Lung (tissue), 12 donors: Measurements from ENCODE around the gene CENPH. TPM values are rescaled to one million over a fixed set of nuclear protein-coding genes. Genes with fewer than 3 reads are reported as not detected.

Experiments
- ATAC-seq: fragments of 200-7000 bp; cut with Tn5 transposase; one replicate; pipeline ENCODE4 v1.9.1; 2020; ENCODE audit warnings: moderate number of reproducible peaks; ENCODE audit not compliant: insufficient read depth, low FRiP score
- DNase-seq, 3 donors: peaks; one replicate each; pipeline ENCODE4 v3.0.0-alpha.2; 2013 to 2017
- H3K27ac ChIP-seq, 2 donors: one replicate each; pipeline ENCODE4 v1.5.1; 2013; ENCODE audit warnings: mild to moderate bottlenecking in 2 of 2, moderate library complexity in 2 of 2, control low read depth in 1 of 2, inconsistent platforms in 1 of 2, low read depth in 1 of 2, low read length in 1 of 2
- H3K27me3 ChIP-seq, 3 donors: one replicate each; pipeline ENCODE4 v1.5.1; 2013; ENCODE audit warnings: low read length in 2 of 3; ENCODE audit not compliant: control insufficient read depth in 3 of 3, insufficient read depth in 3 of 3
- H3K36me3 ChIP-seq, 4 donors: one replicate each; pipeline ENCODE4 v1.5.1; 2013; ENCODE audit warnings: low read length in 4 of 4, mild to moderate bottlenecking in 1 of 4, moderate library complexity in 1 of 4; ENCODE audit not compliant: control insufficient read depth in 4 of 4, insufficient read depth in 4 of 4
- H3K4me1 ChIP-seq, 5 donors: one replicate each; pipeline ENCODE4 v1.5.1; 2013; ENCODE audit warnings: low read length in 5 of 5, mild to moderate bottlenecking in 2 of 5, moderate library complexity in 1 of 5; ENCODE audit not compliant: control insufficient read depth in 5 of 5, insufficient read depth in 5 of 5
- H3K4me3 ChIP-seq: one replicate; pipeline ENCODE4 v1.5.1; 2013; ENCODE audit warnings: mild to moderate bottlenecking, control low read depth, moderate library complexity
- H3K9ac ChIP-seq, 2 donors: one replicate each; pipeline ENCODE4 v1.5.1; 2013; ENCODE audit warnings: low read length in 2 of 2, control low read depth in 1 of 2; ENCODE audit not compliant: insufficient read depth in 1 of 2
- H3K9me3 ChIP-seq, 4 donors: one replicate each; pipeline ENCODE4 v1.5.1; 2013; ENCODE audit warnings: low read length in 3 of 4, mild to moderate bottlenecking in 1 of 4, moderate library complexity in 1 of 4; ENCODE audit not compliant: control insufficient read depth in 4 of 4, insufficient read depth in 3 of 4
- WGBS, 2 donors: extraction: QIAGEN DNeasy Blood & Tissue Kit; methylation state at CpG; one replicate each; pipeline ENCODE4 v1.1.7; 2013; 5-methylcytosine and 5-hydroxymethylcytosine counted together
- polyA plus RNA-seq, 2 donors: library from polyadenylated mRNA; stranded (reverse); fragments of 200-250 nt; gene quantifications; one replicate each; pipeline ENCODE4 v1.2.1, GENCODE V29; 2013
- total RNA-seq, 2 donors: library from RNA; depleted of rRNA in 1 of 2; stranded (reverse); fragments of >200 nt in 1 of 2; gene quantifications; one replicate each; pipeline ENCODE4 v1.2.1, GENCODE V29; 2014 to 2021
- TF ChIP-seq, protein P1 (sequence below): IDR thresholded peaks from 2 replicates; pipeline ENCODE4 v1.5.1; 2012; ENCODE audit warnings: mild to moderate bottlenecking; ENCODE audit errors: control extremely low read depth, extremely low read depth
- donor health status: control.
- donor health status: control.
- donor health status: Bipolar disorder and iron deficiency.
- donor health status: healthy.
- donor health status: DM: yes; HTN: yes; CAD: no.

Gene CENPH
- total and polyA plus RNA-seq, 4 donors = 3.3 to 5.8 (median 4.6) TPM

- Histone ChIP-seq H3K4me3 (no peak overlapping the region), H3K9ac (no peak overlapping the region), H3K36me3 (peaks cover 0 to 8% (median 2%) of the 10 kb centered on the region in 4 donors), H3K9me3 (no peaks in the 10 kb centered on the region), H3K27ac (no peak overlapping the region), H3K4me1 (peaks cover 0 to 4% (median 0%) of the 10 kb centered on the region in 5 donors), H3K27me3 (no peaks in the 10 kb centered on the region)
- ATAC-seq (no peak), DNase-seq (no peak)
- TF ChIP-seq, protein P1, sequence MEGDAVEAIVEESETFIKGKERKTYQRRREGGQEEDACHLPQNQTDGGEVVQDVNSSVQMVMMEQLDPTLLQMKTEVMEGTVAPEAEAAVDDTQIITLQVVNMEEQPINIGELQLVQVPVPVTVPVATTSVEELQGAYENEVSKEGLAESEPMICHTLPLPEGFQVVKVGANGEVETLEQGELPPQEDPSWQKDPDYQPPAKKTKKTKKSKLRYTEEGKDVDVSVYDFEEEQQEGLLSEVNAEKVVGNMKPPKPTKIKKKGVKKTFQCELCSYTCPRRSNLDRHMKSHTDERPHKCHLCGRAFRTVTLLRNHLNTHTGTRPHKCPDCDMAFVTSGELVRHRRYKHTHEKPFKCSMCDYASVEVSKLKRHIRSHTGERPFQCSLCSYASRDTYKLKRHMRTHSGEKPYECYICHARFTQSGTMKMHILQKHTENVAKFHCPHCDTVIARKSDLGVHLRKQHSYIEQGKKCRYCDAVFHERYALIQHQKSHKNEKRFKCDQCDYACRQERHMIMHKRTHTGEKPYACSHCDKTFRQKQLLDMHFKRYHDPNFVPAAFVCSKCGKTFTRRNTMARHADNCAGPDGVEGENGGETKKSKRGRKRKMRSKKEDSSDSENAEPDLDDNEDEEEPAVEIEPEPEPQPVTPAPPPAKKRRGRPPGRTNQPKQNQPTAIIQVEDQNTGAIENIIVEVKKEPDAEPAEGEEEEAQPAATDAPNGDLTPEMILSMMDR = no peak
- WGBS, 2 donors = 89 to 93% methylated on average over 8 of the region's 8 CpGs
These were observed 53.0 kb downstream of the CENPH start for GRCh38 chr5:69242215-69242927.

GRCh38 chr5:69245031-69245430, 55.6 kb downstream of the CENPH start:
- DNase-seq (no peak), ATAC-seq (no peak)
- H3K27ac ChIP-seq = no peak overlapping the region
- 97 to 99% methylated on average over 5 of the region's 5 CpGs for WGBS, 2 donors
- no peaks in the 10 kb centered on the region for H3K27me3 ChIP-seq
- no peak overlapping the region for H3K9ac ChIP-seq
- H3K4me3 ChIP-seq = no peak overlapping the region
- no peaks in the 10 kb centered on the region for H3K36me3 ChIP-seq
- H3K4me1 ChIP-seq = peaks cover 0 to 1% (median 0%) of the 10 kb centered on the region in 5 donors
- TF ChIP-seq, protein P1 = no peak
- H3K9me3 ChIP-seq = peaks cover 0 to 4% (median 0%) of the 10 kb centered on the region in 4 donors

DNA sequence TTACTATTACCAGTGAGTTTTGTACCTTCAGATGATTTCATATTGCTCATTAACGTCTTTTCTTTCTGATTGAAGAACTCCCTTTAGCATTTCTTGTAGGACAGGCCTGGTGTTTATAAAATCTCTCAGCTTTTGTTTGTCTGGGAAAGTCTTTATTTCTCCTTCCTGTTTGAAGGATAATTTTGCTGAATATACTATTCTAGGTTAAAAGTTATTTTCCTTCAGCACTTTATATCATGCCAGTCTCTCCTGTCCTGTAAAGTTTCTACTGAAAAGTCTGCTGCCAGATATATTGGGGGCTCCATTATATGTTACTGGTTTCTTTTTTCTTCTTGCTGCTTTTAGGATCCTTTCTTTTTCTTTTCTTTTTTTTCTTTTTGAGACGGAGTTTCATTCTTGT, 58.6 kb downstream of the CENPH start:
- Histone ChIP-seq H3K4me3 (no peak overlapping the region), H3K4me1 (peaks cover 0 to 6% (median 0%) of the 10 kb centered on the region in 5 donors), H3K27me3 (no peaks in the 10 kb centered on the region), H3K9me3 (peaks cover 0 to 4% (median 0%) of the 10 kb centered on the region in 4 donors), H3K27ac (no peak overlapping the region), H3K9ac (no peak overlapping the region), H3K36me3 (peaks cover 0 to 3% (median 0%) of the 10 kb centered on the region in 4 donors)
- 92 to 98% methylated on average over 2 of the region's 2 CpGs for WGBS, 2 donors
- TF ChIP-seq, protein P1 = no peak
- ATAC-seq (no peak), DNase-seq (no peak)
